Memory B cell (primary cell): ENCODE results near the gene DIO1.

Source experiments
- ATAC-seq: fragments of 150-1000 bp; cut with Tn5 transposase; 2 replicates; pipeline ENCODE4 v1.10.0; 2021; ENCODE audit warnings: low read depth, mild to moderate bottlenecking, moderate library complexity
- DNase-seq, 2 donors: peaks; one replicate each; pipeline ENCODE4 v3.0.0; 2022; ENCODE audit warnings: low spot score in 2 of 2
- H3K27ac Mint-ChIP-seq: one replicate; pipeline ENCODE4 v1.8.0; 2022; ENCODE audit warnings: mild to moderate bottlenecking, moderate library complexity, mixed read lengths
- H3K27me3 Mint-ChIP-seq: one replicate; pipeline ENCODE4 v1.8.0; 2022; ENCODE audit warnings: mixed read lengths
- H3K36me3 Mint-ChIP-seq: one replicate; pipeline ENCODE4 v1.8.0; 2022; ENCODE audit warnings: mild to moderate bottlenecking, mixed read lengths
- H3K4me1 Mint-ChIP-seq: one replicate; pipeline ENCODE4 v1.8.0; 2022; ENCODE audit warnings: mixed read lengths
- H3K4me3 Mint-ChIP-seq: one replicate; pipeline ENCODE4 v1.8.0; 2022; ENCODE audit warnings: mild to moderate bottlenecking, moderate library complexity, mixed read lengths
- H3K9me3 Mint-ChIP-seq: one replicate; pipeline ENCODE4 v1.8.0; 2022; ENCODE audit warnings: mixed read lengths

The DIO1 gene

GRCh38 chr1:53906121-53906520 is 12.1 kb downstream of the DIO1 start:
- Mint-ChIP-seq H3K4me1 (no peaks in the 10 kb centered on the region), H3K4me3 (no peak overlapping the region), H3K27me3 (no peaks in the 10 kb centered on the region), H3K36me3 (peaks cover 2% of the 10 kb centered on the region), H3K27ac (no peak overlapping the region), H3K9me3 (no peaks in the 10 kb centered on the region)
- ATAC-seq (no peak), DNase-seq (no peak)

GRCh38 chr1:53909946-53910345 is 16.0 kb downstream of the DIO1 start:
- Mint-ChIP-seq H3K4me1 (no peaks in the 10 kb centered on the region), H3K4me3 (no peak overlapping the region), H3K36me3 (peaks cover 7% of the 10 kb centered on the region), H3K9me3 (no peaks in the 10 kb centered on the region), H3K27ac (peak overlapping the region; percentile 26), H3K27me3 (no peaks in the 10 kb centered on the region)
- DNase-seq (no peak), ATAC-seq (no peak)

- DNase-seq = no peak
- Mint-ChIP-seq H3K36me3 (peaks cover 11% of the 10 kb centered on the region), H3K27ac (no peak overlapping the region), H3K9me3 (no peaks in the 10 kb centered on the region), H3K4me3 (no peak overlapping the region), H3K27me3 (no peaks in the 10 kb centered on the region), H3K4me1 (peaks cover 2% of the 10 kb centered on the region)
- no peak for ATAC-seq
Observed at GRCh38 chr1:53911442-53911841, 17.5 kb downstream of the DIO1 start.

GRCh38 chr1:53913352-53914033 is 19.5 kb downstream of the DIO1 start:
- Mint-ChIP-seq H3K27ac (no peak overlapping the region), H3K4me1 (peaks cover 2% of the 10 kb centered on the region), H3K27me3 (no peaks in the 10 kb centered on the region)

DNA sequence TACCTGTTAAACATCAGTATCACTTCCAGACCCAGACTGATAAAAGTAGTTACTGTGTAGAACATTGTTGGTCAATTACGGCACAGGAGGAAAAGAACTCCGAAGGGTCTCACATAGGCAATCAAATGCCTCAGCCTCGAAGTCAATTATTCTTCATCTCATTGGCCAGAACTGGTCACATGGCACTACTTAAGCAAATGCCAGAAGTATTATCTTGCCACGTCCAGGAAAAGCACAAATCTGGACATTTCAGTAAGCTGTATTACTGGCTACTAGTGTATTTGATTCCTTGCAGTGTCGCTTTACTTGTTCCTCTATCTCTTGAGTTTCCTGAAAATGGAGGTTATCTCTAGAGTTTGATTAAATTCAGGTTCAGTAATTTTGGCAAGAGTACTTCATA is 24.4 kb downstream of the DIO1 start:
- peaks cover 2% of the 10 kb centered on the region for H3K4me1 Mint-ChIP-seq
- H3K4me3 Mint-ChIP-seq = no peak overlapping the region
- H3K9me3 Mint-ChIP-seq = no peaks in the 10 kb centered on the region
- no peaks in the 10 kb centered on the region for H3K27me3 Mint-ChIP-seq
- H3K27ac Mint-ChIP-seq = no peak overlapping the region
- no peak for ATAC-seq
- no peak for DNase-seq
- H3K36me3 Mint-ChIP-seq = peaks cover 17% of the 10 kb centered on the region

More at GRCh38 chr1:53913352-53914033, 19.5 kb downstream of the DIO1 start:
- ATAC-seq = no peak
- Mint-ChIP-seq H3K4me3 (no peak overlapping the region), H3K9me3 (no peaks in the 10 kb centered on the region), H3K36me3 (peaks cover 16% of the 10 kb centered on the region)
- no peak for DNase-seq

- no peak overlapping the region for H3K4me3 Mint-ChIP-seq
Observed at GRCh38 chr1:53919675-53920066, 25.7 kb downstream of the DIO1 start.

GRCh38 chr1:53927376-53927881 is 33.4 kb downstream of the DIO1 start:
- DNase-seq = no peak
- Mint-ChIP-seq H3K36me3 (peaks cover 33% of the 10 kb centered on the region), H3K27ac (peak overlapping the region; percentile 53), H3K27me3 (no peaks in the 10 kb centered on the region), H3K4me1 (peaks cover 5% of the 10 kb centered on the region), H3K4me3 (no peak overlapping the region), H3K9me3 (no peaks in the 10 kb centered on the region)
- ATAC-seq = no peak

More at GRCh38 chr1:53919675-53920066, 25.7 kb downstream of the DIO1 start:
- DNase-seq = no peak
- peak overlapping the region; percentile 38 for H3K27ac Mint-ChIP-seq
- H3K4me1 Mint-ChIP-seq = peaks cover 2% of the 10 kb centered on the region
- ATAC-seq = no peak
- peaks cover 17% of the 10 kb centered on the region for H3K36me3 Mint-ChIP-seq
- no peaks in the 10 kb centered on the region for H3K27me3 Mint-ChIP-seq
- H3K9me3 Mint-ChIP-seq = no peaks in the 10 kb centered on the region

DNA sequence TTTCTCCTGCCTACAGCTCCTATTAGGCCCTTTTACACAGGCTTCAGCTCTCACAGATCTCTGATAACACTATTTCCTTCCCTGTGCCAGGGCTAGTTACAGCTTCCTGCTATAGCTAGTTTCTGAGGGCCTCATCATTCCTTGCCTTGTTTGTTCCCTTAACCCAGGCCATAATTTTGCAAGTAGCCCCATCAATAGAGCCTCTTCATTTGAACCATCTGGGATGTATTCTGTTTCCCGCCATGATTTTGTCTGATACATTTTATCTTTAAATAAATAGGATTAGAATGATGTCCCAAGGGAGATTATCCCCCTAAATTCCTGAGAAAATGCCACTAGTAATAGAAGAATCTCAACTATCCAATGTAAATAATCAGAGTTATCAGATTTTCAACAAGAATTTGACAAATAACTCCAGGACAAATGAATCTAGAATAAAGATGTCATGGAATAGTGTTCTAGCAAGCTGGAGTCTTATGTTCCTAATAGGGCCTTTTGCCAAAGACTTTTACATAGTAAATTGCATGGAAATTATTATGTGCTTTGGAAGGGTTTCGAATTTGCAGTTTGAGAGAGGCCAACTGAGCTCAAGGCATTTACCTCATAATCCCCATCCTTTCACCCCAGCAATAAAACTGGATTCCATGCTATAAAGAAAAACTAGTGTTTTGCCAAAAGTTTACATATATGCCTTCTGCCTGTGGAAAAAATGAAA is 35.4 kb downstream of the DIO1 start:
- H3K27me3 Mint-ChIP-seq = no peaks in the 10 kb centered on the region
- no peaks in the 10 kb centered on the region for H3K9me3 Mint-ChIP-seq
- H3K4me3 Mint-ChIP-seq = no peak overlapping the region
- DNase-seq (no peak), ATAC-seq (no peak)
- H3K4me1 Mint-ChIP-seq = peaks cover 5% of the 10 kb centered on the region
- no peak overlapping the region for H3K27ac Mint-ChIP-seq
- peaks cover 34% of the 10 kb centered on the region for H3K36me3 Mint-ChIP-seq

- peaks cover 5% of the 10 kb centered on the region for H3K4me1 Mint-ChIP-seq
- peaks cover 41% of the 10 kb centered on the region for H3K36me3 Mint-ChIP-seq
- H3K27ac Mint-ChIP-seq = peak overlapping the region; percentile 10
- ATAC-seq (no peak), DNase-seq (no peak)
- no peaks in the 10 kb centered on the region for H3K9me3 Mint-ChIP-seq
- H3K27me3 Mint-ChIP-seq = no peaks in the 10 kb centered on the region
- no peak overlapping the region for H3K4me3 Mint-ChIP-seq
Observed at GRCh38 chr1:53930932-53931331, 36.9 kb downstream of the DIO1 start.

GRCh38 chr1:53931523-53931922 is 37.5 kb downstream of the DIO1 start:
- DNase-seq (no peak), ATAC-seq (no peak)
- peak overlapping the region; percentile 10 for H3K27ac Mint-ChIP-seq
- peaks cover 5% of the 10 kb centered on the region for H3K4me1 Mint-ChIP-seq
- H3K36me3 Mint-ChIP-seq = peaks cover 41% of the 10 kb centered on the region
- H3K27me3 Mint-ChIP-seq = no peaks in the 10 kb centered on the region
- no peaks in the 10 kb centered on the region for H3K9me3 Mint-ChIP-seq
- H3K4me3 Mint-ChIP-seq = no peak overlapping the region

DNA sequence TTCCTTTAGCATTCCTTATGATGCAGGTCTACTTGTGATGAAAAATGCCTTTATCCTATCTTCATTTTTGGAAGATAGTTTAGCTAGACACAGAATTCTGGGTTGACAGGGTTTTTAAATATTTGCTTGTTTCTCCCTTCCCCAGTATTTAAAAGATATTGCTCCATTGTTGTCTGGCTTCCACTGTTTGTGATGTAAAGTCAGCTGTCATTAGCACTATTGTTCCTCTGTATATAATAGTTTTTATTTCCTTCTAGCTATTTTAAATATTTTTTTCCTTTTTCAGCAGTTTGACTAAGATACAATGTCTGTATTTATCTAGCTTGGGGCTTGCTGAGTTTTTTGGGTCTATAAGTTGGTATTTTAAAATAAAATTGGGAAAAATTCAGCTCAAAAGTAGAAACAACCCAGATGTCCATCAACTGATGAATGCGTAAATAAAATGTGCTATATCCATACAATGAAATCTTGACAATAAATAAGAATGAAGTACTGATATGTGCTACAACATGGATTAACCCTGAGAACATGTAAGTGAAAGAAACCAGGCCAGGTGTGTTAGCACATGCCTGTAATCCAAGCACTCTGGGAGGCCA is 40.3 kb downstream of the DIO1 start:
- Mint-ChIP-seq H3K36me3 (peaks cover 26% of the 10 kb centered on the region), H3K27ac (no peak overlapping the region), H3K27me3 (no peaks in the 10 kb centered on the region), H3K4me1 (peaks cover 5% of the 10 kb centered on the region), H3K4me3 (no peak overlapping the region), H3K9me3 (no peaks in the 10 kb centered on the region)
- ATAC-seq (no peak), DNase-seq (no peak)

DNA sequence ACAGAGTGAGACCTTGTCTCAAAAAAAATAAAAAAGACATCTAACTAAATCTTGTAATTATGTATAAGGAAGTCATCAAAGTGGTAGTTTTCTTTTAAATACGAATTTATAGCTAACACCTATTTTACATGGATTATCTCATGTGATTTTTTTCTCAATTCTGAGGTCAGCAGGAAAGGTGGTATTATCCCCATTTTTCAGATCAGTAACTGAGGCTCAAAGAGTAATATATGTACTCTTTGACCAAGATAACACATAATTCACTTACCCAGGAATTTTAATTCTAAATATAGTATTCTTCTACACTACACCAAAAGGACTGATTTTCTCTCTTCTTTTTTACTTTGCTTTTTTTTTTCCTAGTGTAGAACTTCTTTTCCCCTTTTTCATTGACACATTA is 42.4 kb downstream of the DIO1 start:
- no peak for DNase-seq
- no peaks in the 10 kb centered on the region for H3K27me3 Mint-ChIP-seq
- ATAC-seq = no peak
- H3K27ac Mint-ChIP-seq = no peak overlapping the region
- no peaks in the 10 kb centered on the region for H3K9me3 Mint-ChIP-seq
- H3K4me3 Mint-ChIP-seq = no peak overlapping the region
- H3K36me3 Mint-ChIP-seq = peaks cover 23% of the 10 kb centered on the region
- H3K4me1 Mint-ChIP-seq = peaks cover 2% of the 10 kb centered on the region

- Mint-ChIP-seq H3K27ac (no peak overlapping the region), H3K4me3 (no peak overlapping the region), H3K36me3 (peaks cover 23% of the 10 kb centered on the region), H3K9me3 (no peaks in the 10 kb centered on the region), H3K27me3 (no peaks in the 10 kb centered on the region), H3K4me1 (peaks cover 5% of the 10 kb centered on the region)
- ATAC-seq (no peak), DNase-seq (no peak)
Observed at GRCh38 chr1:53938136-53938830, 44.3 kb downstream of the DIO1 start.
